ENCODE measurements around the gene FCHO1.
"Not testable (repeated sequence)": the region's sequence is repeated elsewhere in the genome, so short reads cannot be mapped to it uniquely, and the experiment has no call there.

The FCHO1 gene

GRCh38 chr19:17780781-17781180, 29.5 kb downstream of the FCHO1 start:
- H3K27ac Mint-ChIP-seq, result no peak overlapping the region
- H3K9me3 Mint-ChIP-seq, result no peaks in the 10 kb centered on the region
- no peak overlapping the region for H3K4me3 Mint-ChIP-seq
- peaks cover 89% of the 10 kb centered on the region for H3K36me3 Mint-ChIP-seq (ENCODE audit: low read depth)
- intact Hi-C loops (cut with micrococcal nuclease), result loop anchor here (5.0 kb wide), 1 partner anchor 78 kb away; no protein-coding TSS in a partner anchor
- peaks cover 55% of the 10 kb centered on the region for H3K4me1 Mint-ChIP-seq (ENCODE audit: low read depth)
- H3K27me3 Mint-ChIP-seq, result no peaks in the 10 kb centered on the region

- not testable (repeated sequence) for H3K27ac Mint-ChIP-seq
- H3K4me1 Mint-ChIP-seq (ENCODE audit: low read depth), result peaks cover 41% of the 10 kb centered on the region
- intact Hi-C loops (cut with micrococcal nuclease), result loop anchor here (5.0 kb wide), 1 partner anchor 81 kb away; no protein-coding TSS in a partner anchor
Observed at GRCh38 chr19:17783721-17784120, 32.4 kb downstream of the FCHO1 start.

GRCh38 chr19:17784201-17785008, 33.1 kb downstream of the FCHO1 start:
- peaks cover 5% of the 10 kb centered on the region for H3K27me3 Mint-ChIP-seq
- peaks cover 100% of the 10 kb centered on the region for H3K36me3 Mint-ChIP-seq (ENCODE audit: low read depth)
- no peaks in the 10 kb centered on the region for H3K9me3 Mint-ChIP-seq
- no peak overlapping the region for H3K27ac Mint-ChIP-seq
- intact Hi-C loops (cut with micrococcal nuclease), result loop anchor here (5.0 kb wide), 1 partner anchor 82 kb away; no protein-coding TSS in a partner anchor
- peaks cover 34% of the 10 kb centered on the region for H3K4me1 Mint-ChIP-seq (ENCODE audit: low read depth)
- H3K4me3 Mint-ChIP-seq, result no peak overlapping the region

More at GRCh38 chr19:17783721-17784120, 32.4 kb downstream of the FCHO1 start:
- H3K36me3 Mint-ChIP-seq (ENCODE audit: low read depth), result peaks cover 94% of the 10 kb centered on the region
- not testable (repeated sequence) for H3K4me3 Mint-ChIP-seq, H3K27me3 Mint-ChIP-seq, H3K9me3 Mint-ChIP-seq

- Mint-ChIP-seq H3K4me3 (no peak overlapping the region), H3K27ac (no peak overlapping the region), H3K9me3 (no peaks in the 10 kb centered on the region), H3K27me3 (peaks cover 28% of the 10 kb centered on the region), H3K4me1 (ENCODE audit: low read depth) (peaks cover 34% of the 10 kb centered on the region), H3K36me3 (ENCODE audit: low read depth) (peaks cover 72% of the 10 kb centered on the region)
- intact Hi-C loops (cut with micrococcal nuclease), result no loop called here
Observed at GRCh38 chr19:17787274-17787913, 36.1 kb downstream of the FCHO1 start.

GRCh38 chr19:17788632-17789031, 37.4 kb downstream of the FCHO1 start:
- Mint-ChIP-seq H3K27me3 (peaks cover 38% of the 10 kb centered on the region), H3K36me3 (ENCODE audit: low read depth) (peaks cover 60% of the 10 kb centered on the region), H3K9me3 (no peaks in the 10 kb centered on the region), H3K27ac (no peak overlapping the region), H3K4me1 (ENCODE audit: low read depth) (peaks cover 27% of the 10 kb centered on the region), H3K4me3 (no peak overlapping the region)
- intact Hi-C loops (cut with micrococcal nuclease), result no loop called here

- peaks cover 24% of the 10 kb centered on the region for H3K4me1 Mint-ChIP-seq (ENCODE audit: low read depth)
- no peak overlapping the region for H3K27ac Mint-ChIP-seq
- H3K9me3 Mint-ChIP-seq, result no peaks in the 10 kb centered on the region
- H3K27me3 Mint-ChIP-seq, result peaks cover 54% of the 10 kb centered on the region
- H3K36me3 Mint-ChIP-seq (ENCODE audit: low read depth), result peaks cover 44% of the 10 kb centered on the region
- intact Hi-C loops (cut with micrococcal nuclease), result no loop called here
- no peak overlapping the region for H3K4me3 Mint-ChIP-seq
Observed at GRCh38 chr19:17790059-17790780, 38.9 kb downstream of the FCHO1 start.

GRCh38 chr19:17794412-17794730, 43.1 kb downstream of the FCHO1 start:
- H3K4me3 Mint-ChIP-seq, result peak overlapping the region; percentile 69

GRCh38 chr19:17794731-17795494, 43.6 kb downstream of the FCHO1 start, which contains the start of gene B3GNT3:
B3GNT3 (plus strand) TSS chr19:17795138; CDS start chr19:17807808, 12,670 bp downstream.
- intact Hi-C loops (cut with micrococcal nuclease), result no loop called here
- no peaks in the 10 kb centered on the region for H3K9me3 Mint-ChIP-seq
- peaks cover 75% of the 10 kb centered on the region for H3K27me3 Mint-ChIP-seq
- peak within 1 kb of the TSS; percentile 47 for H3K27ac Mint-ChIP-seq
- no peaks in the 10 kb centered on the region for H3K36me3 Mint-ChIP-seq (ENCODE audit: low read depth)
- H3K4me1 Mint-ChIP-seq (ENCODE audit: low read depth), result peaks cover 37% of the 10 kb centered on the region
- peak within 1 kb of the TSS; percentile 69 for H3K4me3 Mint-ChIP-seq

More at GRCh38 chr19:17794412-17794730, 43.1 kb downstream of the FCHO1 start:
- H3K36me3 Mint-ChIP-seq (ENCODE audit: low read depth), result peaks cover 2% of the 10 kb centered on the region
- peak overlapping the region; percentile 47 for H3K27ac Mint-ChIP-seq
- no peaks in the 10 kb centered on the region for H3K9me3 Mint-ChIP-seq
- intact Hi-C loops (cut with micrococcal nuclease), result no loop called here
- peaks cover 37% of the 10 kb centered on the region for H3K4me1 Mint-ChIP-seq (ENCODE audit: low read depth)
- peaks cover 74% of the 10 kb centered on the region for H3K27me3 Mint-ChIP-seq

GRCh38 chr19:17795495-17795856, 44.2 kb downstream of the FCHO1 start:
- Mint-ChIP-seq H3K9me3 (no peaks in the 10 kb centered on the region), H3K4me3 (no peak overlapping the region), H3K4me1 (ENCODE audit: low read depth) (peaks cover 37% of the 10 kb centered on the region), H3K36me3 (ENCODE audit: low read depth) (no peaks in the 10 kb centered on the region), H3K27me3 (peaks cover 75% of the 10 kb centered on the region), H3K27ac (no peak overlapping the region)
- intact Hi-C loops (cut with micrococcal nuclease), result no loop called here

GRCh38 chr19:17796013-17796837, 44.9 kb downstream of the FCHO1 start:
- Mint-ChIP-seq H3K36me3 (ENCODE audit: low read depth) (no peaks in the 10 kb centered on the region), H3K27ac (no peak overlapping the region), H3K4me3 (no peak overlapping the region), H3K27me3 (peaks cover 71% of the 10 kb centered on the region), H3K4me1 (ENCODE audit: low read depth) (peaks cover 30% of the 10 kb centered on the region), H3K9me3 (no peaks in the 10 kb centered on the region)
- intact Hi-C loops (cut with micrococcal nuclease), result no loop called here

- intact Hi-C loops (cut with micrococcal nuclease), result no loop called here
- H3K4me1 Mint-ChIP-seq (ENCODE audit: low read depth), result peaks cover 23% of the 10 kb centered on the region
- H3K9me3 Mint-ChIP-seq, result no peaks in the 10 kb centered on the region
- H3K27ac Mint-ChIP-seq, result no peak overlapping the region
- peaks cover 67% of the 10 kb centered on the region for H3K27me3 Mint-ChIP-seq
- H3K36me3 Mint-ChIP-seq (ENCODE audit: low read depth), result no peaks in the 10 kb centered on the region
- H3K4me3 Mint-ChIP-seq, result no peak overlapping the region
Observed at GRCh38 chr19:17796838-17797423, 45.7 kb downstream of the FCHO1 start.

GRCh38 chr19:17797424-17798201, 46.3 kb downstream of the FCHO1 start:
- Mint-ChIP-seq H3K27me3 (peaks cover 66% of the 10 kb centered on the region), H3K4me3 (no peak overlapping the region), H3K36me3 (ENCODE audit: low read depth) (no peaks in the 10 kb centered on the region), H3K4me1 (ENCODE audit: low read depth) (peaks cover 26% of the 10 kb centered on the region), H3K9me3 (no peaks in the 10 kb centered on the region), H3K27ac (no peak overlapping the region)
- intact Hi-C loops (cut with micrococcal nuclease), result no loop called here

All from dendritic cell treated with granulocyte-macrophage colony-stimulating factor and Interleukin-4, amounts not matched to agents 40 ng/mL and 50 ng/mL, for 4 days (primary cell).